Measurements from ENCODE around the gene SMARCAL1. TPM values are rescaled to one million over a fixed set of nuclear protein-coding genes. Genes with fewer than 3 reads are reported as not detected.
A peak's percentile ranks its signal among the peaks of the same experiment; 100 is the strongest.

SMARCAL1 gene
- total and polyA plus RNA-seq, 8 donors: 5.8 to 152 (median 18.3) TPM

GRCh38 chr2:216365518-216365917 lies 46.8 kb upstream of the SMARCAL1 start:
- H3K27me3 ChIP-seq: peaks cover 0 to 54% (median 12%) of the 10 kb centered on the region in 3 donors
- H3K36me3 ChIP-seq: no peaks in the 10 kb centered on the region
- no peak for DNase-seq
- intact Hi-C loops (cut with DNase I; ENCODE audit: low total_unique reads): no loop called here
- 82 to 97% (median 85%) methylated on average over 2 of the region's 2 CpGs for WGBS, 5 donors
- no peaks in the 10 kb centered on the region for H3K9me3 ChIP-seq
- H3K27ac ChIP-seq: no peak overlapping the region
- TF ChIP-seq EP300 (IDR thresholded peaks at IDR 0.05) (no peak), CTCF (IDR thresholded peaks at IDR 0.05) (no peak), POLR2AphosphoS5 (IDR thresholded peaks at IDR 0.05) (no peak), POLR2A (IDR thresholded peaks at IDR 0.05) (no peak)
- H3K4me3 ChIP-seq: no peak overlapping the region
- H3K4me1 ChIP-seq: no peaks in the 10 kb centered on the region

GRCh38 chr2:216366777-216367471 lies 45.4 kb upstream of the SMARCAL1 start:
- peaks cover 7 to 10% (median 9%) of the 10 kb centered on the region in 4 donors for H3K4me1 ChIP-seq
- no peak for DNase-seq
- 33 to 43% (median 40%) methylated on average over 5 of the region's 5 CpGs for WGBS, 5 donors
- no peak overlapping the region for H3K27ac ChIP-seq
- no peaks in the 10 kb centered on the region for H3K36me3 ChIP-seq
- intact Hi-C loops (cut with DNase I; ENCODE audit: low total_unique reads): no loop called here
- peaks cover 9 to 68% (median 26%) of the 10 kb centered on the region in 3 donors for H3K27me3 ChIP-seq
- TF ChIP-seq CTCF (IDR thresholded peaks at IDR 0.05): no peak
- TF ChIP-seq EP300 (IDR thresholded peaks at IDR 0.05): no peak
- TF ChIP-seq POLR2A (IDR thresholded peaks at IDR 0.05): no peak
- no peak for TF ChIP-seq POLR2AphosphoS5 (IDR thresholded peaks at IDR 0.05)
- H3K4me3 ChIP-seq: no peak overlapping the region
- H3K9me3 ChIP-seq: no peaks in the 10 kb centered on the region

- H3K9me3 ChIP-seq: no peaks in the 10 kb centered on the region
- WGBS, 5 donors: 68 to 74% (median 72%) methylated on average over 8 to 18 of the region's 18 CpGs
- peaks cover 9 to 89% (median 42%) of the 10 kb centered on the region in 3 donors for H3K27me3 ChIP-seq
- peaks cover 13 to 19% (median 17%) of the 10 kb centered on the region in 4 donors for H3K4me1 ChIP-seq
- H3K4me3 ChIP-seq: no peak overlapping the region
- TF ChIP-seq POLR2A (IDR thresholded peaks at IDR 0.05): no peak
- no peak for TF ChIP-seq CTCF (IDR thresholded peaks at IDR 0.05)
- TF ChIP-seq EP300 (IDR thresholded peaks at IDR 0.05): no peak
- no peak for TF ChIP-seq POLR2AphosphoS5 (IDR thresholded peaks at IDR 0.05)
- DNase-seq: no peak
- H3K27ac ChIP-seq: no peak overlapping the region
- no peaks in the 10 kb centered on the region for H3K36me3 ChIP-seq
- intact Hi-C loops (cut with DNase I; ENCODE audit: low total_unique reads): no loop called here
Observed at GRCh38 chr2:216369821-216370220, 42.5 kb upstream of the SMARCAL1 start.

GRCh38 chr2:216370961-216371712 lies 41.1 kb upstream of the SMARCAL1 start:
- TF ChIP-seq POLR2AphosphoS5 (IDR thresholded peaks at IDR 0.05): no peak
- no peak for TF ChIP-seq CTCF (IDR thresholded peaks at IDR 0.05)
- no peak for TF ChIP-seq POLR2A (IDR thresholded peaks at IDR 0.05)
- no peak for TF ChIP-seq EP300 (IDR thresholded peaks at IDR 0.05)
- H3K36me3 ChIP-seq: no peaks in the 10 kb centered on the region
- H3K9me3 ChIP-seq: no peaks in the 10 kb centered on the region
- DNase-seq: peak in 1 of 2 donors; percentile 30
- intact Hi-C loops (cut with DNase I; ENCODE audit: low total_unique reads): no loop called here
- 1 to 5% (median 3%) methylated on average over 26 to 53 of the region's 53 CpGs for WGBS, 5 donors
- peaks cover 9 to 89% (median 42%) of the 10 kb centered on the region in 3 donors for H3K27me3 ChIP-seq
- peak overlapping the region; percentile 19 to 41 (median 24) for H3K4me3 ChIP-seq
- H3K4me1 ChIP-seq: peaks cover 13 to 19% (median 17%) of the 10 kb centered on the region in 4 donors
- H3K27ac ChIP-seq: no peak overlapping the region
